Immature natural killer cell (primary cell): ENCODE measurements around the gene SPON1. TPM values are rescaled to one million over a fixed set of nuclear protein-coding genes. Genes with fewer than 3 reads are reported as not detected.
"Not testable (repeated sequence)": the region's sequence is repeated elsewhere in the genome, so short reads cannot be mapped to it uniquely, and the experiment has no call there.

Source experiments
- DNase-seq, 3 donors: peaks; one replicate each; pipeline ENCODE4 v3.0.0; 2022; ENCODE audit warnings: mixed read lengths in 1 of 3
- H3K27ac Mint-ChIP-seq, 6 donors: one replicate each; pipeline ENCODE4 v1.8.0; 2020; ENCODE audit warnings: mixed read lengths in 6 of 6, mild to moderate bottlenecking in 5 of 6, inconsistent platforms in 4 of 6, moderate library complexity in 3 of 6
- H3K27me3 Mint-ChIP-seq, 3 donors: one replicate each; pipeline ENCODE4 v1.8.0; 2020 to 2021; ENCODE audit warnings: low read depth in 3 of 3, mild to moderate bottlenecking in 3 of 3, mixed read lengths in 3 of 3, moderate library complexity in 3 of 3, inconsistent platforms in 1 of 3
- H3K36me3 Mint-ChIP-seq, 3 donors: one replicate each; pipeline ENCODE4 v1.8.0; 2020; ENCODE audit warnings: mixed read lengths in 3 of 3, inconsistent platforms in 2 of 3, mild to moderate bottlenecking in 2 of 3
- H3K4me1 Mint-ChIP-seq, 2 donors: one replicate each; pipeline ENCODE4 v1.8.0; 2020; ENCODE audit warnings: inconsistent platforms in 2 of 2, mild to moderate bottlenecking in 2 of 2, mixed read lengths in 2 of 2, moderate library complexity in 1 of 2
- H3K4me3 Mint-ChIP-seq, 5 donors: one replicate each; pipeline ENCODE4 v1.8.0; 2020; ENCODE audit warnings: mild to moderate bottlenecking in 5 of 5, mixed read lengths in 5 of 5, inconsistent platforms in 3 of 5, moderate library complexity in 3 of 5
- H3K9me3 Mint-ChIP-seq, 6 donors: one replicate each; pipeline ENCODE4 v1.8.0; 2020; ENCODE audit warnings: mild to moderate bottlenecking in 6 of 6, mixed read lengths in 6 of 6, inconsistent platforms in 4 of 6, moderate library complexity in 3 of 6
- polyA plus RNA-seq, 3 donors: library from polyadenylated mRNA; unstranded; fragments of 300-500 nt; fragmentation: Illumina TruSeq; gene quantifications; one replicate each; pipeline ENCODE4 v1.2.3, GENCODE V29; 2021

The SPON1 gene
- polyA plus RNA-seq, 3 donors from 2014 or later, result 0.22 to 1.1 (median 0.74) TPM

- H3K4me3 Mint-ChIP-seq, result peak overlapping the region in 1 of 5 donors; percentile 21
- H3K4me1 Mint-ChIP-seq, result peaks cover 6 to 22% of the 10 kb centered on the region in 2 donors
- H3K36me3 Mint-ChIP-seq, result no peaks in the 10 kb centered on the region
- H3K27me3 Mint-ChIP-seq, result peaks cover 0 to 1% (median 0%) of the 10 kb centered on the region in 3 donors
- no peak overlapping the region for H3K27ac Mint-ChIP-seq
- peak in 2 of 3 donors; percentile 1 to 3 for DNase-seq
- H3K9me3 Mint-ChIP-seq, result no peaks in the 10 kb centered on the region
Observed at GRCh38 chr11:14075118-14076078, 112.9 kb downstream of the SPON1 start.

- Mint-ChIP-seq H3K9me3 (no peaks in the 10 kb centered on the region), H3K4me3 (no peak overlapping the region), H3K4me1 (peaks cover 6 to 22% of the 10 kb centered on the region in 2 donors), H3K27ac (no peak overlapping the region), H3K36me3 (no peaks in the 10 kb centered on the region), H3K27me3 (peaks cover 0 to 7% (median 2%) of the 10 kb centered on the region in 3 donors)
- DNase-seq, result no peak
Observed at GRCh38 chr11:14079011-14079410, 116.5 kb downstream of the SPON1 start.

GRCh38 chr11:14079797-14080196 is 117.3 kb downstream of the SPON1 start:
- peaks cover 0 to 3% (median 0%) of the 10 kb centered on the region in 6 donors for H3K9me3 Mint-ChIP-seq
- peaks cover 6 to 17% of the 10 kb centered on the region in 2 donors for H3K4me1 Mint-ChIP-seq
- H3K36me3 Mint-ChIP-seq, result no peaks in the 10 kb centered on the region
- peaks cover 0 to 7% (median 2%) of the 10 kb centered on the region in 3 donors for H3K27me3 Mint-ChIP-seq
- DNase-seq, result no peak
- no peak overlapping the region for H3K4me3 Mint-ChIP-seq
- no peak overlapping the region for H3K27ac Mint-ChIP-seq

- peaks cover 0 to 3% (median 0%) of the 10 kb centered on the region in 6 donors for H3K9me3 Mint-ChIP-seq
- no peak for DNase-seq
- H3K27me3 Mint-ChIP-seq, result peaks cover under 1 to 20% (median 2%) of the 10 kb centered on the region in 3 donors
- H3K27ac Mint-ChIP-seq, result no peak overlapping the region
- no peaks in the 10 kb centered on the region for H3K36me3 Mint-ChIP-seq
- H3K4me3 Mint-ChIP-seq, result no peak overlapping the region
- H3K4me1 Mint-ChIP-seq, result peaks cover 0 to 7% of the 10 kb centered on the region in 2 donors
Observed at GRCh38 chr11:14081581-14082231, 119.2 kb downstream of the SPON1 start.

GRCh38 chr11:14082338-14082737 is 119.8 kb downstream of the SPON1 start:
- peaks cover 6 to 20% (median 7%) of the 10 kb centered on the region in 3 donors for H3K27me3 Mint-ChIP-seq
- peaks cover 0 to 7% of the 10 kb centered on the region in 2 donors for H3K4me1 Mint-ChIP-seq
- no peak overlapping the region for H3K4me3 Mint-ChIP-seq
- peaks cover 0 to 3% (median under 1%) of the 10 kb centered on the region in 6 donors for H3K9me3 Mint-ChIP-seq
- no peak for DNase-seq
- no peaks in the 10 kb centered on the region for H3K36me3 Mint-ChIP-seq
- H3K27ac Mint-ChIP-seq, result no peak overlapping the region

- H3K9me3 Mint-ChIP-seq, H3K4me3 Mint-ChIP-seq, DNase-seq, H3K27ac Mint-ChIP-seq, H3K4me1 Mint-ChIP-seq, H3K36me3 Mint-ChIP-seq: not testable (repeated sequence)
- H3K27me3 Mint-ChIP-seq, result peaks cover 4 to 23% (median 9%) of the 10 kb centered on the region in 3 donors
Observed at GRCh38 chr11:14088861-14089260, 126.3 kb downstream of the SPON1 start.

GRCh38 chr11:14089690-14090462 is 127.4 kb downstream of the SPON1 start:
- DNase-seq, result no peak
- no peak overlapping the region for H3K4me3 Mint-ChIP-seq
- no peaks in the 10 kb centered on the region for H3K36me3 Mint-ChIP-seq
- peaks cover 4 to 23% (median 9%) of the 10 kb centered on the region in 3 donors for H3K27me3 Mint-ChIP-seq
- H3K9me3 Mint-ChIP-seq, result peaks cover 0 to 3% (median 0%) of the 10 kb centered on the region in 6 donors
- H3K4me1 Mint-ChIP-seq, result no peaks in the 10 kb centered on the region
- no peak overlapping the region for H3K27ac Mint-ChIP-seq

- not testable (repeated sequence) for H3K9me3 Mint-ChIP-seq, H3K36me3 Mint-ChIP-seq, DNase-seq, H3K4me1 Mint-ChIP-seq, H3K27ac Mint-ChIP-seq
- Mint-ChIP-seq H3K4me3 (peak overlapping the region in 1 of 5 donors; percentile 31), H3K27me3 (peaks cover 4 to 16% (median 9%) of the 10 kb centered on the region in 3 donors)
Observed at GRCh38 chr11:14090631-14091030, 128.1 kb downstream of the SPON1 start.

GRCh38 chr11:14093065-14093464 is 130.5 kb downstream of the SPON1 start:
- Mint-ChIP-seq H3K9me3 (no peaks in the 10 kb centered on the region), H3K4me1 (no peaks in the 10 kb centered on the region), H3K27ac (no peak overlapping the region), H3K27me3 (peaks cover 0 to 9% (median under 1%) of the 10 kb centered on the region in 3 donors), H3K4me3 (no peak overlapping the region), H3K36me3 (no peaks in the 10 kb centered on the region)
- no peak for DNase-seq

- H3K4me3 Mint-ChIP-seq, result no peak overlapping the region
- H3K4me1 Mint-ChIP-seq, result no peaks in the 10 kb centered on the region
- H3K9me3 Mint-ChIP-seq, result no peaks in the 10 kb centered on the region
- no peaks in the 10 kb centered on the region for H3K36me3 Mint-ChIP-seq
- H3K27me3 Mint-ChIP-seq, result peaks cover 2 to 9% (median 3%) of the 10 kb centered on the region in 3 donors
- no peak for DNase-seq
- no peak overlapping the region for H3K27ac Mint-ChIP-seq
Observed at GRCh38 chr11:14094481-14095037, 132.0 kb downstream of the SPON1 start.

GRCh38 chr11:14095882-14096281 is 133.4 kb downstream of the SPON1 start:
- DNase-seq, result no peak
- Mint-ChIP-seq H3K27ac (no peak overlapping the region), H3K36me3 (no peaks in the 10 kb centered on the region), H3K27me3 (peaks cover 2 to 4% (median 3%) of the 10 kb centered on the region in 3 donors), H3K9me3 (no peaks in the 10 kb centered on the region), H3K4me1 (no peaks in the 10 kb centered on the region), H3K4me3 (no peak overlapping the region)

GRCh38 chr11:14096606-14097005 is 134.1 kb downstream of the SPON1 start:
- H3K4me1 Mint-ChIP-seq, result no peaks in the 10 kb centered on the region
- H3K27me3 Mint-ChIP-seq, result peaks cover 2 to 3% (median 2%) of the 10 kb centered on the region in 3 donors
- no peak overlapping the region for H3K27ac Mint-ChIP-seq
- no peak for DNase-seq
- no peaks in the 10 kb centered on the region for H3K9me3 Mint-ChIP-seq
- no peak overlapping the region for H3K4me3 Mint-ChIP-seq
- no peaks in the 10 kb centered on the region for H3K36me3 Mint-ChIP-seq

- Mint-ChIP-seq H3K4me1 (no peaks in the 10 kb centered on the region), H3K27ac (no peak overlapping the region), H3K4me3 (no peak overlapping the region), H3K9me3 (no peaks in the 10 kb centered on the region), H3K36me3 (no peaks in the 10 kb centered on the region), H3K27me3 (peaks cover 0 to 10% (median 2%) of the 10 kb centered on the region in 3 donors)
- DNase-seq, result no peak
Observed at GRCh38 chr11:14101388-14101787, 138.9 kb downstream of the SPON1 start.
